ENCODE results near the gene RASGRF1.

RASGRF1 gene

GRCh38 chr15:78979456-78980320 lies 110.9 kb downstream of the RASGRF1 start:
- Histone ChIP-seq H3K27ac (replicated peaks) (no peak overlapping the region), H3K27me3 (ENCODE audit: insufficient read depth, poor library complexity, severe bottlenecking) (no peaks in the 10 kb centered on the region), H3K4me3 (replicated peaks; ENCODE audit: insufficient read depth, low read length) (no peak overlapping the region)
- TF ChIP-seq POLR2AphosphoS5 (IDR thresholded peaks at IDR 0.05; ENCODE audit: low read depth) (no peak), CTCF (IDR thresholded peaks at IDR 0.05; ENCODE audit: insufficient read depth, low read length) (peak; percentile 78), GABPA (IDR thresholded peaks at IDR 0.05; ENCODE audit: low read depth) (no peak), SPI1 (IDR thresholded peaks at IDR 0.05; ENCODE audit: borderline replicate concordance, low read depth) (no peak)
- DNase-seq (ENCODE audit: low read depth in 1 of 2, low spot score in 1 of 2), result peak in 1 of 2 experiments; percentile 36

GRCh38 chr15:78978601-78979179 lies 111.9 kb downstream of the RASGRF1 start:
- TF ChIP-seq SPI1 (IDR thresholded peaks at IDR 0.05; ENCODE audit: borderline replicate concordance, low read depth) (no peak), CTCF (IDR thresholded peaks at IDR 0.05; ENCODE audit: insufficient read depth, low read length) (no peak), POLR2AphosphoS5 (IDR thresholded peaks at IDR 0.05; ENCODE audit: low read depth) (no peak), GABPA (IDR thresholded peaks at IDR 0.05; ENCODE audit: low read depth) (no peak)
- TF ChIP-seq, protein P1, sequence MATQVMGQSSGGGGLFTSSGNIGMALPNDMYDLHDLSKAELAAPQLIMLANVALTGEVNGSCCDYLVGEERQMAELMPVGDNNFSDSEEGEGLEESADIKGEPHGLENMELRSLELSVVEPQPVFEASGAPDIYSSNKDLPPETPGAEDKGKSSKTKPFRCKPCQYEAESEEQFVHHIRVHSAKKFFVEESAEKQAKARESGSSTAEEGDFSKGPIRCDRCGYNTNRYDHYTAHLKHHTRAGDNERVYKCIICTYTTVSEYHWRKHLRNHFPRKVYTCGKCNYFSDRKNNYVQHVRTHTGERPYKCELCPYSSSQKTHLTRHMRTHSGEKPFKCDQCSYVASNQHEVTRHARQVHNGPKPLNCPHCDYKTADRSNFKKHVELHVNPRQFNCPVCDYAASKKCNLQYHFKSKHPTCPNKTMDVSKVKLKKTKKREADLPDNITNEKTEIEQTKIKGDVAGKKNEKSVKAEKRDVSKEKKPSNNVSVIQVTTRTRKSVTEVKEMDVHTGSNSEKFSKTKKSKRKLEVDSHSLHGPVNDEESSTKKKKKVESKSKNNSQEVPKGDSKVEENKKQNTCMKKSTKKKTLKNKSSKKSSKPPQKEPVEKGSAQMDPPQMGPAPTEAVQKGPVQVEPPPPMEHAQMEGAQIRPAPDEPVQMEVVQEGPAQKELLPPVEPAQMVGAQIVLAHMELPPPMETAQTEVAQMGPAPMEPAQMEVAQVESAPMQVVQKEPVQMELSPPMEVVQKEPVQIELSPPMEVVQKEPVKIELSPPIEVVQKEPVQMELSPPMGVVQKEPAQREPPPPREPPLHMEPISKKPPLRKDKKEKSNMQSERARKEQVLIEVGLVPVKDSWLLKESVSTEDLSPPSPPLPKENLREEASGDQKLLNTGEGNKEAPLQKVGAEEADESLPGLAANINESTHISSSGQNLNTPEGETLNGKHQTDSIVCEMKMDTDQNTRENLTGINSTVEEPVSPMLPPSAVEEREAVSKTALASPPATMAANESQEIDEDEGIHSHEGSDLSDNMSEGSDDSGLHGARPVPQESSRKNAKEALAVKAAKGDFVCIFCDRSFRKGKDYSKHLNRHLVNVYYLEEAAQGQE (IDR thresholded peaks at IDR 0.05; ENCODE audit: insufficient replicate concordance, low read depth), result no peak
- Histone ChIP-seq H3K4me3 (replicated peaks; ENCODE audit: insufficient read depth, low read length) (no peak overlapping the region), H3K27ac (replicated peaks) (no peak overlapping the region), H3K27me3 (ENCODE audit: insufficient read depth, poor library complexity, severe bottlenecking) (no peaks in the 10 kb centered on the region)
- no peak for DNase-seq (ENCODE audit: low read depth in 1 of 2, low spot score in 1 of 2)

DNA sequence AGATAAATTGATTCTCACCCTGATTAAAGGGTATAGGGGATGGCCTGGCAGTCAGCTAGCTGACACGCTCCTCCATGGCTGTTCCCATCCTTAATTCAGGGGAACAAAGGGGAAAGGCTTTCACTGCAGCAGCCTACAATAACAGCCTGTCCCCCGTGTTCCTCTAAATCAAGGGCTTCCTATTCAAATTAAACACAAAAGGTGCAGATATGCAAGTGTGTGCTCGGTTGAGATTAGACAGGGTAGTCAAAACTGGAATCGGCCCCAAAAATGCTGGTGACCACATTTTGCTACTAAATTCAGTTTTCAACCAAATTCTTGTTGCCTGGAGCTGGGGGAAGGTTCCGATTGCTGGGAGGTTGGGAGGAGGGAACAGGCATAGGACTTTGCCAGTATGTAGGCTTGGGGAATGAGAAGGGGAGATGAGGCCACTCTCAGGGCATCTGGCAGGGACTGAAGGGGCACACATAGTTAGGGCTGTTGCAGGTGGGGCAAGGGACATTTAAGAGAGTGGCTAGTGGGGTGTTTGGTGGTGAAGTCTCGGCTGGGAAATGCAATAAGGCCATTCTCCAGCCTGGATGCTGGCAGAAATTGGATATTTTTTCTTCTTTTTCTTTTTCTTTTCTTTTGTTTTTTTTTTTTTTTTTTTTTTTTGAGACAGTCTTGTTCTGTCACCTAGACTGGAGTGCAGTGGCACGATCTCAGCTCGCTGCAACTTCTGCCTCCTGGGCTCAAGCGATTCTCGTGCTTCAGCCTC lies 112.8 kb downstream of the RASGRF1 start:
- DNase-seq (ENCODE audit: low read depth in 1 of 2, low spot score in 1 of 2), result no peak
- no peaks in the 10 kb centered on the region for H3K27me3 ChIP-seq (ENCODE audit: insufficient read depth, poor library complexity, severe bottlenecking)
- no peak overlapping the region for H3K27ac ChIP-seq (replicated peaks)
- no peak overlapping the region for H3K4me3 ChIP-seq (replicated peaks; ENCODE audit: insufficient read depth, low read length)
- TF ChIP-seq CTCF (IDR thresholded peaks at IDR 0.05; ENCODE audit: insufficient read depth, low read length) (no peak), SPI1 (IDR thresholded peaks at IDR 0.05; ENCODE audit: borderline replicate concordance, low read depth) (no peak), POLR2AphosphoS5 (IDR thresholded peaks at IDR 0.05; ENCODE audit: low read depth) (no peak)

- peak overlapping the region; percentile 57 for H3K27ac ChIP-seq (replicated peaks)
- TF ChIP-seq, protein P1 (IDR thresholded peaks at IDR 0.05; ENCODE audit: insufficient replicate concordance, low read depth), result no peak
- TF ChIP-seq SPI1 (IDR thresholded peaks at IDR 0.05; ENCODE audit: borderline replicate concordance, low read depth), result peak; percentile 86; the same call in 1 of the 2 replicates
- H3K27me3 ChIP-seq (ENCODE audit: insufficient read depth, poor library complexity, severe bottlenecking), result no peaks in the 10 kb centered on the region
- no peak overlapping the region for H3K4me3 ChIP-seq (replicated peaks; ENCODE audit: insufficient read depth, low read length)
- peak in 1 of 2 experiments; percentile 70 for DNase-seq (ENCODE audit: low read depth in 1 of 2, low spot score in 1 of 2)
Measured at GRCh38 chr15:78977091-78977571, 113.4 kb downstream of the RASGRF1 start.
